ENCODE results near the gene SMCHD1.

Gene SMCHD1

DNA sequence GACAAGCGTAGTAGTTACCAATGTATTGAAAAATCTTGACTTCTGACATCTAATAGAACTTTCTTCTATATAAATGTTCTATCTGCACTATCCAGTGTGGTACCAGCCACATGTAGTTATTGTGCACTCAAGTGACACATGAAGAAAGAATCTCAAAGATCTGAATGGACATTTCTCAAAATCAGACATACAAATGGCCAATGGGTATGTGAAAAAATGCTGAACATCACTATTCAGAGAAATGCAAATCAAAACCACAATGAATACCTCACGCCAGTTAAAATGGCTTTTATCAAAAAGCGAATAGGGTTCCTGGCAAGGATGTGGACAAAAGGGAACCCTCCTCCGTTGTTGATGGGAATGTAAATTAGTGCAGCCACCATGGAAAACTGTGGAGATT, 37.5 kb upstream of the SMCHD1 start:
- no peak for DNase-seq (ENCODE audit: extremely low spot score)
- POLR2A ChIA-PET = no interaction called here
- CTCF ChIA-PET = no interaction called here
- no peak for TF ChIP-seq CTBP1 (IDR thresholded peaks at IDR 0.05; ENCODE audit: borderline replicate concordance)
- TF ChIP-seq FOXM1 (IDR thresholded peaks at IDR 0.05; ENCODE audit: borderline replicate concordance) = no peak

- DNase-seq (ENCODE audit: extremely low spot score) = no peak
- ChIA-PET CTCF (no interaction called here), POLR2A (no interaction called here)
- TF ChIP-seq BHLHE40 (IDR thresholded peaks at IDR 0.05; ENCODE audit: borderline replicate concordance) (no peak), TARDBP (IDR thresholded peaks at IDR 0.05) (no peak), FOXA1 (IDR thresholded peaks at IDR 0.05) (no peak)
These were observed 30.3 kb upstream of the SMCHD1 start for GRCh38 chr18:2625217-2625616.

DNA sequence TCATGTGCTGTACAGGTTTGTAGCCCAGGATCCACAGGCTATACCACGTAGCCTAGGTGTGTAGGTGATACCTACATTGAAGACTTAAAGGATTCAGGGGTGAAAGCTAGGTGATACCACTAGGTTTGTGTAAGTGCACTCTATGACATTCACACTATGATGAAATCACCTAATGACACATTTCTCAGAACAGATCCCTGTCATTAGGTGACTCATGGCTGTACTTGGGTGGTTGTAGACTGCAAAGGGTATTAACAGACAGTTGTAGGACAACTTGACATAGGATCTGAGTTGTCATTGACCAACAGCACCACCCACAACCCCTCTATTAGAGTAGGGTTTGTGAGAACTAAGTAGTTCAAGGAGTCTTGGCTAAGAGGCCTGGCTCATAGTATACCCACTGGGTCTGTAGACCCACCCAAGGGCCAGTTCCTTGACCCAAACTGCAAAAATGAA, 27.7 kb upstream of the SMCHD1 start:
- POLR2A ChIA-PET = no interaction called here
- CTCF ChIA-PET = no interaction called here
- no peak for DNase-seq (ENCODE audit: extremely low spot score)
- TF ChIP-seq CTBP1 (IDR thresholded peaks at IDR 0.05; ENCODE audit: borderline replicate concordance) = no peak
- no peak for TF ChIP-seq LEF1 (IDR thresholded peaks at IDR 0.05; ENCODE audit: borderline replicate concordance)
- TF ChIP-seq ARNT (IDR thresholded peaks at IDR 0.05) = no peak
- TF ChIP-seq, protein P1, sequence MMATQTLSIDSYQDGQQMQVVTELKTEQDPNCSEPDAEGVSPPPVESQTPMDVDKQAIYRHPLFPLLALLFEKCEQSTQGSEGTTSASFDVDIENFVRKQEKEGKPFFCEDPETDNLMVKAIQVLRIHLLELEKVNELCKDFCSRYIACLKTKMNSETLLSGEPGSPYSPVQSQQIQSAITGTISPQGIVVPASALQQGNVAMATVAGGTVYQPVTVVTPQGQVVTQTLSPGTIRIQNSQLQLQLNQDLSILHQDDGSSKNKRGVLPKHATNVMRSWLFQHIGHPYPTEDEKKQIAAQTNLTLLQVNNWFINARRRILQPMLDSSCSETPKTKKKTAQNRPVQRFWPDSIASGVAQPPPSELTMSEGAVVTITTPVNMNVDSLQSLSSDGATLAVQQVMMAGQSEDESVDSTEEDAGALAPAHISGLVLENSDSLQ (IDR thresholded peaks at IDR 0.05) = no peak
- TF ChIP-seq FOXK2 (IDR thresholded peaks at IDR 0.05) = no peak
- TF ChIP-seq BHLHE40 (IDR thresholded peaks at IDR 0.05; ENCODE audit: borderline replicate concordance) = no peak

DNA sequence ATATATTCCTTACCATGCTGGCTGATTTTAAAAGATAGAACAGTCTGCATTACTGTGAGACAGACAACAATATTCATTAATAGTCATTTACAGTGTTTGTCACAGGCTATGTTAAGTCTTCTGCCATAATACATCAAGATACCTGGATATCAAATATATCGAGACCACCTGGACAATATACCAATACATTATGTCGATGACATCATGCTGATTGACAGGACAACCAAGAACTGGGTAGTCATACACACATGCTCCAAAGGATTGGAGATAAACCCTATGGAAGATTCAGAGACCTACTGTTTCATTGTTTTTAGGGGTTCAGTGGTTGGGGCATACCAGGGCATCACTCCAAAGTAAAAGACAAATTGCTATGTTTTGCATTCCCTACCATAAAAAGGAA, 26.5 kb upstream of the SMCHD1 start:
- POLR2A ChIA-PET = no interaction called here
- CTCF ChIA-PET = no interaction called here
- DNase-seq (ENCODE audit: extremely low spot score) = no peak
- TF ChIP-seq HDGF (IDR thresholded peaks at IDR 0.05; ENCODE audit: borderline replicate concordance) = no peak
- TF ChIP-seq FOXA1 (IDR thresholded peaks at IDR 0.05) = no peak
- TF ChIP-seq FOXM1 (IDR thresholded peaks at IDR 0.05; ENCODE audit: borderline replicate concordance) = no peak
- no peak for TF ChIP-seq ZNF384 (IDR thresholded peaks at IDR 0.05)
- no peak for TF ChIP-seq LEF1 (IDR thresholded peaks at IDR 0.05; ENCODE audit: borderline replicate concordance)
- TF ChIP-seq TARDBP (IDR thresholded peaks at IDR 0.05) = no peak
- no peak for TF ChIP-seq L3MBTL2 (conservative IDR thresholded peaks at IDR 0.05)
- TF ChIP-seq CTBP1 (IDR thresholded peaks at IDR 0.05; ENCODE audit: borderline replicate concordance) = no peak
- TF ChIP-seq, protein P1 (IDR thresholded peaks at IDR 0.05) = no peak
- TF ChIP-seq NFRKB (IDR thresholded peaks at IDR 0.05) = no peak
- no peak for TF ChIP-seq ARNT (IDR thresholded peaks at IDR 0.05)

- ChIA-PET CTCF (no interaction called here), POLR2A (no interaction called here)
- DNase-seq (ENCODE audit: extremely low spot score) = no peak
- TF ChIP-seq FOXA1 (IDR thresholded peaks at IDR 0.05) = no peak
- no peak for TF ChIP-seq FOXK2 (IDR thresholded peaks at IDR 0.05)
- no peak for TF ChIP-seq TARDBP (IDR thresholded peaks at IDR 0.05)
- no peak for TF ChIP-seq L3MBTL2 (conservative IDR thresholded peaks at IDR 0.05)
- TF ChIP-seq ZNF384 (IDR thresholded peaks at IDR 0.05) = no peak
- no peak for TF ChIP-seq FOXM1 (IDR thresholded peaks at IDR 0.05; ENCODE audit: borderline replicate concordance)
- TF ChIP-seq CTBP1 (IDR thresholded peaks at IDR 0.05; ENCODE audit: borderline replicate concordance) = no peak
- no peak for TF ChIP-seq ELF4 (IDR thresholded peaks at IDR 0.05)
- TF ChIP-seq BHLHE40 (IDR thresholded peaks at IDR 0.05; ENCODE audit: borderline replicate concordance) = no peak
- TF ChIP-seq, protein P1 (IDR thresholded peaks at IDR 0.05) = no peak
- no peak for TF ChIP-seq SP1 (IDR thresholded peaks at IDR 0.05)
- no peak for TF ChIP-seq NFRKB (IDR thresholded peaks at IDR 0.05)
- TF ChIP-seq ARNT (IDR thresholded peaks at IDR 0.05) = no peak
These were observed 19.9 kb upstream of the SMCHD1 start for GRCh38 chr18:2635586-2635985.

- no peak for TF ChIP-seq FOXM1 (IDR thresholded peaks at IDR 0.05; ENCODE audit: borderline replicate concordance)
- no peak for TF ChIP-seq FOXA1 (IDR thresholded peaks at IDR 0.05)
- TF ChIP-seq ARNT (IDR thresholded peaks at IDR 0.05) = no peak
- TF ChIP-seq L3MBTL2 (conservative IDR thresholded peaks at IDR 0.05) = no peak
- TF ChIP-seq ZNF384 (IDR thresholded peaks at IDR 0.05) = no peak
- no peak for TF ChIP-seq SP1 (IDR thresholded peaks at IDR 0.05)
- TF ChIP-seq FOXK2 (IDR thresholded peaks at IDR 0.05) = no peak
- TF ChIP-seq, protein P1 (IDR thresholded peaks at IDR 0.05) = no peak
- no peak for TF ChIP-seq CTBP1 (IDR thresholded peaks at IDR 0.05; ENCODE audit: borderline replicate concordance)
- TF ChIP-seq HDGF (IDR thresholded peaks at IDR 0.05; ENCODE audit: borderline replicate concordance) = no peak
- no peak for TF ChIP-seq BHLHE40 (IDR thresholded peaks at IDR 0.05; ENCODE audit: borderline replicate concordance)
- no peak for TF ChIP-seq SUZ12 (IDR thresholded peaks at IDR 0.05)
- no peak for TF ChIP-seq ELF4 (IDR thresholded peaks at IDR 0.05)
- no peak for TF ChIP-seq NFRKB (IDR thresholded peaks at IDR 0.05)
- no peak for TF ChIP-seq TARDBP (IDR thresholded peaks at IDR 0.05)
- TF ChIP-seq LEF1 (IDR thresholded peaks at IDR 0.05; ENCODE audit: borderline replicate concordance) = no peak
- ChIA-PET CTCF (no interaction called here), POLR2A (no interaction called here)
- no peak for DNase-seq (ENCODE audit: extremely low spot score)
These were observed 19.3 kb upstream of the SMCHD1 start for GRCh38 chr18:2636126-2636631.

Data from HEK293T (cell line).